ENCODE data around the gene ORAI3. TPM values are rescaled to one million over a fixed set of nuclear protein-coding genes. Genes with fewer than 3 reads are reported as not detected.

The ORAI3 gene
- total RNA-seq, 6 donors from 2014 or later = 22.2 to 33.9 (median 28.4) TPM

GRCh38 chr16:30972872-30973271 lies 24.0 kb downstream of the ORAI3 start:
- no peak for TF ChIP-seq CTCF (IDR thresholded peaks at IDR 0.05)
- TF ChIP-seq POLR2A (IDR thresholded peaks at IDR 0.05) = no peak
- no peak for TF ChIP-seq POLR2AphosphoS5 (IDR thresholded peaks at IDR 0.05)
- no peak for TF ChIP-seq EP300 (IDR thresholded peaks at IDR 0.05)

DNA sequence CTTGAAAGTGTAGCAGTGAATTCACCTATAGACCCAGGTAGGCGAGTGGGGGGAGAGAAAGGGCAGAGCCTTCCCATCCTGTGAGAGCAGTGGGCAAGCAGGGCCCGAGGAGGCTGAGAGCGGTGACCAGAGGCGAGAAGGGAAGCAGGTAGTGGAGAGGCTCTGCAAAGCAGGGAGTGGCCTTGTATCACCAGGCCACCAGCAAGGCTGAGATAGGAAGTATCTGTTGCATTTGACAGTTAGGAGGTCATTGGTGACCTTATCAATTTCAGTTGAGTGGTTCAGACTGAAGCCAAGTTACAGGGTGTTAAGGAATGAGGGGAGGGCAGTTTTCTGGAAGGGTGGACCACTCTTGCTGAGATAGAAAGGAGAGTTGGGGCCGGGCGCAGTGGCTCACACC lies 25.5 kb downstream of the ORAI3 start:
- no peak for ATAC-seq (ENCODE audit: low FRiP score in 2 of 2)
- Histone ChIP-seq H3K4me1 (no peaks in the 10 kb centered on the region), H3K4me3 (no peak overlapping the region), H3K27me3 (no peaks in the 10 kb centered on the region), H3K36me3 (peaks cover 26 to 100% (median 94%) of the 10 kb centered on the region in 4 donors), H3K9me3 (no peaks in the 10 kb centered on the region), H3K27ac (no peak overlapping the region)
- WGBS, 2 donors = 94 to 95% methylated on average over 6 of the region's 6 CpGs
- TF ChIP-seq EP300 (IDR thresholded peaks at IDR 0.05) = no peak
- TF ChIP-seq CTCF (IDR thresholded peaks at IDR 0.05) = no peak
- no peak for TF ChIP-seq POLR2AphosphoS5 (IDR thresholded peaks at IDR 0.05)
- no peak for TF ChIP-seq POLR2A (IDR thresholded peaks at IDR 0.05)
- DNase-seq = no peak

More at GRCh38 chr16:30972872-30973271, 24.0 kb downstream of the ORAI3 start:
- no peaks in the 10 kb centered on the region for H3K9me3 ChIP-seq
- H3K4me1 ChIP-seq = no peaks in the 10 kb centered on the region
- 88 to 95% methylated on average over 7 of the region's 7 CpGs for WGBS, 2 donors
- H3K4me3 ChIP-seq = no peak overlapping the region
- no peak overlapping the region for H3K27ac ChIP-seq
- H3K27me3 ChIP-seq = no peaks in the 10 kb centered on the region
- ATAC-seq (ENCODE audit: low FRiP score in 2 of 2) (no peak), DNase-seq (no peak)
- peaks cover 35 to 100% (median 95%) of the 10 kb centered on the region in 4 donors for H3K36me3 ChIP-seq

DNA sequence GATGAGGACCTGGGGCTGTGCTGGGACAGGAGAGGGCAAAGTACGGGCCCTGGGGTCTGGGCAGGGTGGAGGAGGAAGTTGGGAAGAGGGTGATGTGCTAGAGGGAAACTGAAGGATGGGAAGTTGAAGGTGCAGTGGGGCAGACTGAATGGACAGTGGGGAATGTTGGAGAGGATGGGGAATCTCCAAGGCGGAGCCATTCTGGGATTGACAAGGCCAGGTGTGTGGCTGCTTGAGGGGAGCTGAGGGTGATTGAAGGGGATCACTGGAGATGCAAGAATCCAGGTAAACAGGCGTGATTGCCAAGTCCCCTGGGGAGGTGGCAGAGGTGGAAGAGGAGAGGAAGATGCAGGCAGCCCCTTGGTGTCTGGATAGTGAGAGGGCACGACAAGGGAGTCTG lies 27.6 kb downstream of the ORAI3 start:
- WGBS, 2 donors = 95 to 98% methylated on average over 4 of the region's 4 CpGs
- Histone ChIP-seq H3K27me3 (no peaks in the 10 kb centered on the region), H3K4me1 (no peaks in the 10 kb centered on the region), H3K27ac (no peak overlapping the region), H3K4me3 (no peak overlapping the region), H3K36me3 (peaks cover 24 to 100% (median 93%) of the 10 kb centered on the region in 4 donors), H3K9me3 (no peaks in the 10 kb centered on the region)
- no peak for ATAC-seq (ENCODE audit: low FRiP score in 2 of 2)
- TF ChIP-seq CTCF (IDR thresholded peaks at IDR 0.05) = no peak
- TF ChIP-seq POLR2AphosphoS5 (IDR thresholded peaks at IDR 0.05) = no peak
- no peak for TF ChIP-seq POLR2A (IDR thresholded peaks at IDR 0.05)
- no peak for TF ChIP-seq EP300 (IDR thresholded peaks at IDR 0.05)
- DNase-seq = no peak

GRCh38 chr16:30977502-30977901 lies 28.6 kb downstream of the ORAI3 start:
- H3K9me3 ChIP-seq = no peaks in the 10 kb centered on the region
- 82 to 91% methylated on average over 13 to 17 of the region's 17 CpGs for WGBS, 2 donors
- no peak for ATAC-seq (ENCODE audit: low FRiP score in 2 of 2)
- peaks cover 16 to 100% (median 88%) of the 10 kb centered on the region in 4 donors for H3K36me3 ChIP-seq
- H3K4me1 ChIP-seq = no peaks in the 10 kb centered on the region
- no peak overlapping the region for H3K27ac ChIP-seq
- no peak overlapping the region for H3K4me3 ChIP-seq
- no peaks in the 10 kb centered on the region for H3K27me3 ChIP-seq
- TF ChIP-seq EP300 (IDR thresholded peaks at IDR 0.05) (no peak), CTCF (IDR thresholded peaks at IDR 0.05) (peak in 1 of 6 experiments; percentile 14), POLR2AphosphoS5 (IDR thresholded peaks at IDR 0.05) (no peak)
- DNase-seq = peak in 1 of 2 donors; percentile 66

Measured in upper lobe of left lung (tissue), 6 donors.